NB4 (cell line): Measurements from ENCODE around the gene THADA.

Experiments used
- DNase-seq: peaks from one replicate; pipeline ENCODE4 v3.0.0; 2010; ENCODE audit warnings: low read depth
- H3K4me3 ChIP-seq: one replicate; pipeline ENCODE4 v1.5.1; 2011; ENCODE audit warnings: mild to moderate bottlenecking, low read depth, low read length, moderate library complexity
- CTCF ChIP-seq: IDR thresholded peaks from one replicate; pipeline ENCODE4 v1.5.1; 2012; ENCODE audit warnings: low read depth, low read length
- MYC ChIP-seq: IDR thresholded peaks from 2 replicates; pipeline ENCODE4 v1.6.1; 2011; ENCODE audit warnings: low read depth, low read length
- POLR2A ChIP-seq: IDR thresholded peaks from 2 replicates; pipeline ENCODE4 v1.6.1; 2011; ENCODE audit warnings: mild to moderate bottlenecking; ENCODE audit not compliant: insufficient read length; ENCODE audit errors: extremely low read depth
- TF ChIP-seq, protein P1 (sequence below): IDR thresholded peaks from 2 replicates; pipeline ENCODE4 v1.6.1; 2011; ENCODE audit warnings: low read depth, low read length

Gene THADA

GRCh38 chr2:43203373-43203772 lies 392.5 kb downstream of the THADA start:
- H3K4me3 ChIP-seq: no peak overlapping the region
- DNase-seq: no peak
- TF ChIP-seq, protein P1, sequence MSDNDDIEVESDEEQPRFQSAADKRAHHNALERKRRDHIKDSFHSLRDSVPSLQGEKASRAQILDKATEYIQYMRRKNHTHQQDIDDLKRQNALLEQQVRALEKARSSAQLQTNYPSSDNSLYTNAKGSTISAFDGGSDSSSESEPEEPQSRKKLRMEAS: no peak
- TF ChIP-seq MYC (no peak), POLR2A (no peak)

GRCh38 chr2:43202289-43202688 lies 393.5 kb downstream of the THADA start:
- DNase-seq: no peak
- no peak overlapping the region for H3K4me3 ChIP-seq
- no peak for TF ChIP-seq POLR2A
- no peak for TF ChIP-seq MYC
- TF ChIP-seq, protein P1: no peak
- no peak for TF ChIP-seq CTCF

DNA sequence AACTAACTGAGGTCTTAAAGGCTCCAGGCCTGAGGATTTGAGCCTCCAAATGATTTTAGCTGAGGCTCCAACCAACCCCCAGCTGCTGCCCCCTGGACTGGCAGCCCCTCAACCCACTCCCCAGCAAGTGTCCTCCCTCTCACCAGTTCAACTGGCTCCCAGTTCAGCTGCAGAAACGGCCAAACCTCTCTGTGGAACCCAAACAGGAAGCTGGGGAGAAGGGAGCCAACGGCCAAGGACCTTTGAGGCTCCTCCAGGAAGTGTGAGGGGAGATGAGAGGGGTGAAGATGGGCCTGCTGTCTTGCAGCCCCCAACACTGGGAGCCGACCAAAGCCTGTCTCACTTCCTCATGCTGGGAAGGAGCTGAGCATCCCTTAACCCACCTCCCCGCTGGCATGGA lies 394.3 kb downstream of the THADA start:
- no peak overlapping the region for H3K4me3 ChIP-seq
- TF ChIP-seq POLR2A (peak; percentile 20), CTCF (no peak)
- peak; percentile 96 for DNase-seq

- no peak overlapping the region for H3K4me3 ChIP-seq
These were observed 394.8 kb downstream of the THADA start for GRCh38 chr2:43201016-43201415.

GRCh38 chr2:43199492-43200488 lies 396.0 kb downstream of the THADA start:
- 0 out of 2 replicates have a peak, but pooled peaks have one; percentile 12 for TF ChIP-seq MYC
- TF ChIP-seq POLR2A: no peak
- TF ChIP-seq CTCF: no peak
- TF ChIP-seq, protein P1: no peak
- no peak overlapping the region for H3K4me3 ChIP-seq
- peak; percentile 87 for DNase-seq

More at GRCh38 chr2:43201016-43201415, 394.8 kb downstream of the THADA start:
- DNase-seq: no peak
- no peak for TF ChIP-seq CTCF
- TF ChIP-seq, protein P1: no peak
- no peak for TF ChIP-seq POLR2A
- no peak for TF ChIP-seq MYC

- no peak overlapping the region for H3K4me3 ChIP-seq
- no peak for TF ChIP-seq CTCF
- TF ChIP-seq, protein P1: no peak
- TF ChIP-seq POLR2A: no peak
- no peak for TF ChIP-seq MYC
- DNase-seq: no peak
These were observed 397.6 kb downstream of the THADA start for GRCh38 chr2:43198263-43198662.
